Sigmoid colon (tissue), 3 donors: ENCODE results near the gene CCDC7.
"Not testable (repeated sequence)": the region's sequence is repeated elsewhere in the genome, so short reads cannot be mapped to it uniquely, and the experiment has no call there.

ENCODE experiments used
- POLR2A ChIP-seq, 2 donors: fragments of 450-650 bp; IDR thresholded peaks; one replicate each; pipeline ENCODE4 v1.6.1; 2016; ENCODE audit warnings: antibody characterized with exemption in 2 of 2, mild to moderate bottlenecking in 2 of 2, moderate library complexity in 2 of 2
- TF ChIP-seq, protein P1 (sequence below), 4 experiments: fragments of 450-650 bp in 3 of 4; fragments of 200-600 bp in 1 of 4; IDR thresholded peaks; one replicate each; pipeline ENCODE4 v1.5.1; 2016 to 2019; ENCODE audit warnings: antibody characterized with exemption in 4 of 4, mild to moderate bottlenecking in 3 of 4, moderate library complexity in 2 of 4

DNA sequence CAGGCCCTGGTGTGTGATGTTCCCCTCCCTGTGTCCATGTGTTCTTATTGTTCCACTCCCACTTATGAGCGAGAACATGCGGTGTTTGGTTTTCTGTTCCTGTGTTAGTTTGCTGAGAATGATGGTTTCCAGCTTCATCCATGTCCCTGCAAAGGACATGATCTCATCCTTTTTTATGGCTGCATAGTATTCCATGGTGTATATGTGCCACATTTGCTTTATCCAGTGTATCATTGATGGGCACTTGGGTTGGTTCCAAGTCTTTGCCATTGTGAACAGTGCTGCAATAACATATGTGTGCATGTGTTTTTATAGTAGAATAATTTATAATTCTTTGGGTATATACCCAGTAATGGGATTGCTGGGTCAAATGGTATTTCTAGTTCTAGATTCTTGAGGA is 48.6 kb downstream of the CCDC7 start:
- TF ChIP-seq POLR2A (IDR thresholded peaks at IDR 0.05) = not testable (repeated sequence)
- TF ChIP-seq, protein P1, sequence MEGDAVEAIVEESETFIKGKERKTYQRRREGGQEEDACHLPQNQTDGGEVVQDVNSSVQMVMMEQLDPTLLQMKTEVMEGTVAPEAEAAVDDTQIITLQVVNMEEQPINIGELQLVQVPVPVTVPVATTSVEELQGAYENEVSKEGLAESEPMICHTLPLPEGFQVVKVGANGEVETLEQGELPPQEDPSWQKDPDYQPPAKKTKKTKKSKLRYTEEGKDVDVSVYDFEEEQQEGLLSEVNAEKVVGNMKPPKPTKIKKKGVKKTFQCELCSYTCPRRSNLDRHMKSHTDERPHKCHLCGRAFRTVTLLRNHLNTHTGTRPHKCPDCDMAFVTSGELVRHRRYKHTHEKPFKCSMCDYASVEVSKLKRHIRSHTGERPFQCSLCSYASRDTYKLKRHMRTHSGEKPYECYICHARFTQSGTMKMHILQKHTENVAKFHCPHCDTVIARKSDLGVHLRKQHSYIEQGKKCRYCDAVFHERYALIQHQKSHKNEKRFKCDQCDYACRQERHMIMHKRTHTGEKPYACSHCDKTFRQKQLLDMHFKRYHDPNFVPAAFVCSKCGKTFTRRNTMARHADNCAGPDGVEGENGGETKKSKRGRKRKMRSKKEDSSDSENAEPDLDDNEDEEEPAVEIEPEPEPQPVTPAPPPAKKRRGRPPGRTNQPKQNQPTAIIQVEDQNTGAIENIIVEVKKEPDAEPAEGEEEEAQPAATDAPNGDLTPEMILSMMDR (IDR thresholded peaks at IDR 0.05) = not testable (repeated sequence)
